ENCODE measurements around the gene CHCHD1. TPM values are rescaled to one million over a fixed set of nuclear protein-coding genes. Genes with fewer than 3 reads are reported as not detected.

CHCHD1 gene
- 32.8 and 37.4 TPM in 2 replicates for total RNA-seq

GRCh38 chr10:73781879-73782748 lies at the start of gene CHCHD1:
TSS of gene CHCHD1 (plus strand) at chr10:73782048. CDS start at chr10:73782076, 28 bp downstream.

GRCh38 chr10:73743905-73744663 lies 37.8 kb upstream of the CHCHD1 start, which contains the start of gene SEC24C:
TSS of gene SEC24C (plus strand) at chr10:73744372. CDS start at chr10:73746833, 2,461 bp downstream.

GRCh38 chr10:73785211-73785720 lies 3.4 kb downstream of the CHCHD1 start, which contains the start of gene ZSWIM8:
TSS of gene ZSWIM8 (plus strand) at chr10:73785606. CDS start at chr10:73785879, 273 bp downstream.

Other genes with a start within 250 kb of the CHCHD1 start
- 5.2 and 7.8 TPM in 2 replicates for gene USP54, start 190.7 kb upstream of the CHCHD1 start, total RNA-seq
- gene MYOZ1, start 140.6 kb upstream of the CHCHD1 start, total RNA-seq = not detected in 2 replicates
- gene SYNPO2L, start 126.0 kb upstream of the CHCHD1 start, total RNA-seq = not detected in 2 replicates
- gene AGAP5, start 83.9 kb upstream of the CHCHD1 start, total RNA-seq = 1.1 and 1.6 TPM in 2 replicates
- gene SEC24C, start 37.7 kb upstream of the CHCHD1 start, total RNA-seq = 52.1 and 56.5 TPM in 2 replicates
- 27.6 and 29.0 TPM in 2 replicates for gene ZSWIM8, start 3.6 kb downstream of the CHCHD1 start, total RNA-seq
- 8.4 and 31.2 TPM in 2 replicates for gene NDST2, start 29.6 kb downstream of the CHCHD1 start, total RNA-seq
- 22.4 and 22.5 TPM in 2 replicates for gene CAMK2G, start 92.5 kb downstream of the CHCHD1 start, total RNA-seq
- gene PLAU, start 129.1 kb downstream of the CHCHD1 start, total RNA-seq = 26.6 and 48.6 TPM in 2 replicates
- gene VCL, start 216.1 kb downstream of the CHCHD1 start, total RNA-seq = 128 and 186 TPM in 2 replicates